IMR-90 (cell line): ENCODE results near the gene RNF32.

ENCODE experiments used
- BHLHE40 ChIP-seq: fragments of 150-350 bp; IDR thresholded peaks from 2 replicates; pipeline ENCODE4 v1.6.1; 2016; ENCODE audit warnings: mild to moderate bottlenecking, low read depth, low read length
- CEBPB ChIP-seq: IDR thresholded peaks from 2 replicates; pipeline ENCODE4 v1.6.1; 2012; ENCODE audit warnings: low read depth, low read length, improper control_type of control experiment
- FOS ChIP-seq: fragments of 150-350 bp; IDR thresholded peaks from 2 replicates; pipeline ENCODE4 v1.6.1; 2016; ENCODE audit warnings: low read depth, low read length
- MAZ ChIP-seq: IDR thresholded peaks from 2 replicates; pipeline ENCODE4 v1.6.1; 2012; ENCODE audit warnings: low read depth, mild to moderate bottlenecking, low read length, improper control_type of control experiment, moderate library complexity, borderline replicate concordance
- POLR2A ChIP-seq: IDR thresholded peaks from 2 replicates; pipeline ENCODE4 v1.6.1; 2012; ENCODE audit warnings: mild to moderate bottlenecking, low read depth, low read length
- RAD21 ChIP-seq: IDR thresholded peaks from 2 replicates; pipeline ENCODE4 v1.6.1; 2012; ENCODE audit warnings: low read length, improper control_type of control experiment
- RFX5 ChIP-seq: IDR thresholded peaks from 2 replicates; pipeline ENCODE4 v1.8.0; 2012; ENCODE audit warnings: low read depth, mild to moderate bottlenecking, low read length, moderate library complexity
- TF ChIP-seq, protein P1 (sequence below): conservative IDR thresholded peaks from 2 replicates; pipeline ENCODE4 v1.5.1; 2012; ENCODE audit warnings: mild to moderate bottlenecking, low read depth, low read length, improper control_type of control experiment
- TF ChIP-seq, protein P2 (sequence below): fragments of 150-350 bp; IDR thresholded peaks from 2 replicates; pipeline ENCODE4 v1.6.1; 2017; ENCODE audit warnings: mild to moderate bottlenecking, antibody characterized with exemption, low read length, low read depth

DNA sequence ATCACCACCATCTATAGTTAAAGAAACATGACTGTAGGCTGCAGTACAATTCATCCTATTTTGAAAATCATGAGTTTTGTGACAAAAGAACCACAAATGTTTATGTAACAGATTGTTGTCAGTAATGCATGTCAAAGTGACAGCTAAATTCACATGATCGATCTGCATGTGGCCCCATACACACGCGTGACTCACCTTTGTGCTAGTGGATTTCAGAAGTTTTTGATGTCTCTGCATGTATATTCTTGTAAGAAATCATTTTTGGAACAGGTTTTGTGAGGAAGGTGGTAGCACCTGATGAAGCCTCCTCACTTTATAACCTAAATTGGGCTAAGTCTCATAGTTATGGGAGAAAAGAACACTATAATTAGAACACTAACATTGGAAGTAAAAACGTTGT is 17.1 kb downstream of the RNF32 start:
- TF ChIP-seq, protein P1, sequence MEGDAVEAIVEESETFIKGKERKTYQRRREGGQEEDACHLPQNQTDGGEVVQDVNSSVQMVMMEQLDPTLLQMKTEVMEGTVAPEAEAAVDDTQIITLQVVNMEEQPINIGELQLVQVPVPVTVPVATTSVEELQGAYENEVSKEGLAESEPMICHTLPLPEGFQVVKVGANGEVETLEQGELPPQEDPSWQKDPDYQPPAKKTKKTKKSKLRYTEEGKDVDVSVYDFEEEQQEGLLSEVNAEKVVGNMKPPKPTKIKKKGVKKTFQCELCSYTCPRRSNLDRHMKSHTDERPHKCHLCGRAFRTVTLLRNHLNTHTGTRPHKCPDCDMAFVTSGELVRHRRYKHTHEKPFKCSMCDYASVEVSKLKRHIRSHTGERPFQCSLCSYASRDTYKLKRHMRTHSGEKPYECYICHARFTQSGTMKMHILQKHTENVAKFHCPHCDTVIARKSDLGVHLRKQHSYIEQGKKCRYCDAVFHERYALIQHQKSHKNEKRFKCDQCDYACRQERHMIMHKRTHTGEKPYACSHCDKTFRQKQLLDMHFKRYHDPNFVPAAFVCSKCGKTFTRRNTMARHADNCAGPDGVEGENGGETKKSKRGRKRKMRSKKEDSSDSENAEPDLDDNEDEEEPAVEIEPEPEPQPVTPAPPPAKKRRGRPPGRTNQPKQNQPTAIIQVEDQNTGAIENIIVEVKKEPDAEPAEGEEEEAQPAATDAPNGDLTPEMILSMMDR: no peak
- TF ChIP-seq FOS (no peak), POLR2A (no peak), CEBPB (no peak), BHLHE40 (no peak), RFX5 (no peak), RAD21 (no peak), MAZ (no peak)
- TF ChIP-seq, protein P2, sequence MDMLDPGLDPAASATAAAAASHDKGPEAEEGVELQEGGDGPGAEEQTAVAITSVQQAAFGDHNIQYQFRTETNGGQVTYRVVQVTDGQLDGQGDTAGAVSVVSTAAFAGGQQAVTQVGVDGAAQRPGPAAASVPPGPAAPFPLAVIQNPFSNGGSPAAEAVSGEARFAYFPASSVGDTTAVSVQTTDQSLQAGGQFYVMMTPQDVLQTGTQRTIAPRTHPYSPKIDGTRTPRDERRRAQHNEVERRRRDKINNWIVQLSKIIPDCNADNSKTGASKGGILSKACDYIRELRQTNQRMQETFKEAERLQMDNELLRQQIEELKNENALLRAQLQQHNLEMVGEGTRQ: no peak
